ENCODE measurements around the gene AGAP1.

The AGAP1 gene

DNA sequence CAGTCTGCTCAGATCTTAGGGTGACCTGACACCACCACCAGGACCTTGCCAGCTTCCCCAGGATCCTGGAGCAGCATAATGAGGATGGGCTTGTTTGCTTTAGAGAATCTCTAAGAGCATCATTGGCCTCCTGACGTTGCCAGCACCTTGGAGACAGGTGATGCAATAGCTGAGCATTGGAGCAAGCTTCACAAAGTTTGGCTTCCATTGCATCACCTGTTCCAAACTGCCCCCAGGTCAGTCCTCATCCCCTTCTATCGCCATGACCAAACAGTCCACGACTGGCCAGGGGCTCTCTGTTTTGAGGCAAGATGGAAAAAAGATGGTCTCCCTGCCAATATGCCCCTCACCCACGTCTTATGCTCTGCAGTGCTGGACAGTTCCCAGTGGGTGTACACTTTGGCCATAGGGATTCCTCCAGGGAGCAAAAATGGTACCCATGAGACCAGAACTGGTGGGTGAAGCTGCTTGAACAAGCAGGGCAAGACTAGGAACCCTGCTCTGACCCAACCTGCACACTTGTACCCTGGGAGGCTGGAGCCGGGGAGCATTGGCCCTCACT lies 22.6 kb upstream of the AGAP1 start:
- no peaks in the 10 kb centered on the region for H3K4me1 Mint-ChIP-seq
- H3K36me3 Mint-ChIP-seq (ENCODE audit: low read depth) = no peaks in the 10 kb centered on the region
- no peak overlapping the region for H3K27ac Mint-ChIP-seq
- H3K27me3 Mint-ChIP-seq = peaks cover 6% of the 10 kb centered on the region
- peaks cover 15% of the 10 kb centered on the region for H3K9me3 Mint-ChIP-seq
- DNase-seq (no peak), ATAC-seq (no peak)
- H3K4me3 Mint-ChIP-seq = no peak overlapping the region

DNA sequence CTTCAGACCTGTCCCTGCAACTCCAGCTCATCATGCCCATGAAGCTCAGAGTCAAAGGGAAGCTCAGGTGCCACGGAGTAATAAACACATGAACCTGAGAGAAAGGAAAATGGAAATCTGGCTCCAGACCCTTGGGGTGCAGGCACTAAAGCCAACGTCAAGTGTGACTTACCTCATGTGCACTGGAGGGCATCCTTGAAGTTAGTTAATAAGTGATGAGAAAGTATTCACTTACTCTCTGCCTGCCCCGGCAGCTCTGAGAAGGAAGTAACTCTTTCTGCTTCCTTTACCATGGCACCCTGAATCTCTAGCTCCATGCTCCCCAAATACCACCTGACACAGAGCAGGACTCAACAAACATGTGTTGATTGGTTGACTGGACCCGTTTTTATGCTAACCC lies 21.4 kb upstream of the AGAP1 start:
- Mint-ChIP-seq H3K36me3 (ENCODE audit: low read depth) (no peaks in the 10 kb centered on the region), H3K27me3 (peaks cover 6% of the 10 kb centered on the region), H3K4me3 (no peak overlapping the region), H3K4me1 (no peaks in the 10 kb centered on the region), H3K27ac (no peak overlapping the region), H3K9me3 (peaks cover 15% of the 10 kb centered on the region)
- DNase-seq (no peak), ATAC-seq (no peak)

DNA sequence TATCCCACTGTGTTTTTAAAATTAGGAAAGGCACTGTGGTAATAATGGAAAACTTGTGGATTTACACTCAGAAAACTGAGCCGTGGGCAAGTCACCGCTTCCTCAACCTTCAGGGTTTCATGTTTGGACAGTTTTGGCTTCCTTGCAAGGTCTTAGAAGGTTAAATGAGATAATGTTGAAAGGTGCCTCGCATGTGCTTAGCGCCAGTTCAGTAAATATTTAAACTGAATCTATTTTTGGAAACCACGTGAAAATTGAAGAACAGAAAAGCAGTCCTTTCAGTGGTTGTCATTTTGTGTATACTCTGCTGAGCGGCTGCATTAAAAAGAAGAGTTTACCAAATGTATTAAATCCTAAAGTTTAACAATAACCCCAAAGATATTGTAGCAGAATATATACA lies 15.2 kb upstream of the AGAP1 start:
- Mint-ChIP-seq H3K4me3 (no peak overlapping the region), H3K36me3 (ENCODE audit: low read depth) (no peaks in the 10 kb centered on the region), H3K4me1 (no peaks in the 10 kb centered on the region), H3K27ac (no peak overlapping the region), H3K27me3 (peaks cover 6% of the 10 kb centered on the region), H3K9me3 (peaks cover 15% of the 10 kb centered on the region)
- DNase-seq (no peak), ATAC-seq (no peak)

DNA sequence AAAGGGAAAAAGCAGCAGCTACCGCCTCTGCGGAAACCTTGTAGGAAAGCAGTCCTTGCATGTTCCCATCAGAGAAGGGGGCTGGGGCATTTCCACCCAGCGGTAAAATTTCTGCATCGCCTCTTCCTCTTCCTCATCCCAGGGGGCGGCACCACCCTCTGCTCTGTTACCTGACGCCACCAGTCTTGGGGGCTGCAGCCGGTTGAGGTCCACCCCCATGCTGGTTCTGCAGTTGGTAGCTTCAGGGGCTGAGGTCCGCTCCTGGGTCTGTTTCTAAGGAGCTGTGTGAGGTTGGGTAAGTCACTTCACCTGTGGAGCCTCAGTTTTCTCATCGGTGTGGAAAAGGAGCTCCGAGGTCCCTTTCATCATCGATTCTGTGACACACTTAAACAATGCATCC lies 14.2 kb upstream of the AGAP1 start:
- no peak for ATAC-seq
- H3K36me3 Mint-ChIP-seq (ENCODE audit: low read depth) = no peaks in the 10 kb centered on the region
- no peak overlapping the region for H3K27ac Mint-ChIP-seq
- no peak for DNase-seq
- H3K27me3 Mint-ChIP-seq = peaks cover 6% of the 10 kb centered on the region
- H3K4me3 Mint-ChIP-seq = no peak overlapping the region
- H3K4me1 Mint-ChIP-seq = no peaks in the 10 kb centered on the region
- H3K9me3 Mint-ChIP-seq = peaks cover 15% of the 10 kb centered on the region

DNA sequence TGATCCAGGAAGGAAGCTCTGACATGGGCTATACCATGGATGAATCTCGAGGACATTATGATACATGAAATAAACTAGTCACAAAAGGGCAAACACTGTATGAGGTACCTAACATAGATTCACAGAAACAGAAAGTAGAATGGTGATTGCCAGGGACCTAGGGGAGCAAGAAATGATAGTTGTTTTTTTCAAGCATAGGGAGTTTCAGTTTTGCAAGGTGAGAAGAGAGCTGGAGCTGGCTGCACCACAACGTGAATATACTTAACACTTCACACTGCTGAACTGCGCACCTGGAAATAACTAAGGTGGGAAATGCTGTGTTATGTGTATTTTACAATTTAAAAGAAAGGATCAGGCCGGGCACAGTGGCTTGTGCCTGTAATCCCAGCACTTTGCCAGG lies 13.2 kb upstream of the AGAP1 start:
- peaks cover 10% of the 10 kb centered on the region for H3K9me3 Mint-ChIP-seq
- no peak overlapping the region for H3K4me3 Mint-ChIP-seq
- no peaks in the 10 kb centered on the region for H3K36me3 Mint-ChIP-seq (ENCODE audit: low read depth)
- H3K27me3 Mint-ChIP-seq = peaks cover 6% of the 10 kb centered on the region
- no peak overlapping the region for H3K27ac Mint-ChIP-seq
- ATAC-seq (no peak), DNase-seq (no peak)
- no peaks in the 10 kb centered on the region for H3K4me1 Mint-ChIP-seq

DNA sequence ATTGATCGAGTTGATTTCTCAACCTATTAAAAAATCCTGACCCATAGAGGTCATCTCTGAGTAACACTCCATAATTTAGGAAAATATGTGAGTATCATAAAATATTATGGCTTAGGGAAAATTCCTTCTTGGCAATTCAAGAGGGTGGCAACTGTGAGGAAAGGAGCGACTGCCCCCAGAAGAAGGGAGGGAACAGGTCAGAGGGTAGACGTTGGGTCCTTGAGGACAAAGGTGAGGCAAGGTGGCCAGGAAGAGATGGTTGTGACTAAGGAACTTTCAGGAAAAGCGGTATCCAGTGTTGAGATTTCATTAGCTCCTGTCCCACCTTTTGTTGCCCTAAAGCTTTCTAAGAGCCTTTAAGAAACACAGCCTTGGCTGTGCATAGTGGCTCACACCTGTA lies 10.5 kb upstream of the AGAP1 start:
- DNase-seq = no peak
- Mint-ChIP-seq H3K27ac (no peak overlapping the region), H3K4me3 (no peak overlapping the region), H3K4me1 (no peaks in the 10 kb centered on the region), H3K36me3 (ENCODE audit: low read depth) (no peaks in the 10 kb centered on the region), H3K9me3 (peaks cover 9% of the 10 kb centered on the region), H3K27me3 (peaks cover 4% of the 10 kb centered on the region)
- no peak for ATAC-seq

DNA sequence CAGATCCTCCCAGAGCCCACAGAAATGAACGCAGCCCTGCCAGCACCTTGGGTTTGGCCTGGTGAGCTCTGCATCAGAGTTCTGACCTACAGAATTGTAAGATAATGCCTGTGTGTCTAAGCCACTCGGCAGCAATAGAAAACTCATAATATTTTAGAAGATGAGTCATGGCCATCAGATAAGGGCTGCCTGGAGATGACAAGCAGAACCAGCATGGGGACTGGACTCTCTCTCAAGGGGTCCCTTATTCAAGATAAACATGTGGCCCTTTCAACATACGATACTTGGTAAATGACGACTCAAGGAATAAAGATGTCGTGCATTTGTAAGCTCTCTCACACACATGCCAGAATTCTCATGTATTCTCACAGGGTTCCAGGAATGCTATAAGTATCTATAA lies 8.5 kb upstream of the AGAP1 start:
- Mint-ChIP-seq H3K4me1 (no peaks in the 10 kb centered on the region), H3K36me3 (ENCODE audit: low read depth) (no peaks in the 10 kb centered on the region), H3K27ac (no peak overlapping the region), H3K27me3 (peaks cover 8% of the 10 kb centered on the region), H3K4me3 (no peak overlapping the region), H3K9me3 (peaks cover 9% of the 10 kb centered on the region)
- DNase-seq (no peak), ATAC-seq (no peak)

DNA sequence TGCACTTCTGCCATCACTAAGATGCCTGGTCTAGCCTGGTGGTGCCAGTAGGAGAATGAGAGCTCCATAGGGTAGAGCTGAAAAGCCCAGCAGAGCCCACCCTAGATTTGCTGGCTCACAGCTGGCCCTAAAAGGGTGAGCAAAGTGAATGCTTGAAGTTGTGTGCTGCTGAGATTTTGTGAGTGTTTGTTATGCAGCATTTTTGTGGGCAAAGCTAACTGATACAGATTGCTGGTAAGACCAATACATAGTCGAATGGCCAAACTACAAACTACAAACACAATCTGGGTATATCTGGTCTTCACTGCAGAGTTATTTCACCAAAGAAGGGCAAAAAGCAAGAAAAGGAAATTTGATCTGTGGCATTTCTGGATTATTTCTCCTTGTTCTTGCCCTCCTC lies 7.1 kb upstream of the AGAP1 start:
- H3K27me3 Mint-ChIP-seq = peaks cover 13% of the 10 kb centered on the region
- H3K4me1 Mint-ChIP-seq = no peaks in the 10 kb centered on the region
- H3K36me3 Mint-ChIP-seq (ENCODE audit: low read depth) = no peaks in the 10 kb centered on the region
- peaks cover 9% of the 10 kb centered on the region for H3K9me3 Mint-ChIP-seq
- ATAC-seq (no peak), DNase-seq (no peak)
- H3K27ac Mint-ChIP-seq = no peak overlapping the region
- H3K4me3 Mint-ChIP-seq = no peak overlapping the region

DNA sequence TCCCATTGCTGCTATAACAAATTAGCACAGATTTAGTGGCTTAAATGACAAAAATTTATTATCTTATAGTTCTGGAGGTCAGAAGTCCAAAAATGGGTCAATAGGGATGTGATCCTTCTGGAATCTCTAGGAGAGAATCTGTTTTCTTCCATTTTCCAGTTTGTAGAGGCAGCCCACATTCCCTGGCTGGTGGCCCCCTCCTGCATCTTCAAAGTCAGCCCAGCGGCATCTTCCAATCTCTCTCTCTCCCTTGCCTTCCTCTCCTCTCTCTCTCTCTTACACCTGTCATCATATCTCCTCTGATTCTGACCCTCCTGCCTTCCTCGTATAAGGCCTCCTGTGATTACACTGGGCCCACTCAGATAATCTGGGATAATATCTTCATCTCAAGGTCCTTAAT lies 3.9 kb upstream of the AGAP1 start:
- Mint-ChIP-seq H3K27ac (no peak overlapping the region), H3K4me3 (no peak overlapping the region), H3K9me3 (peaks cover 8% of the 10 kb centered on the region), H3K27me3 (peaks cover 30% of the 10 kb centered on the region), H3K36me3 (ENCODE audit: low read depth) (no peaks in the 10 kb centered on the region), H3K4me1 (peaks cover 4% of the 10 kb centered on the region)
- no peak for ATAC-seq
- DNase-seq = no peak

DNA sequence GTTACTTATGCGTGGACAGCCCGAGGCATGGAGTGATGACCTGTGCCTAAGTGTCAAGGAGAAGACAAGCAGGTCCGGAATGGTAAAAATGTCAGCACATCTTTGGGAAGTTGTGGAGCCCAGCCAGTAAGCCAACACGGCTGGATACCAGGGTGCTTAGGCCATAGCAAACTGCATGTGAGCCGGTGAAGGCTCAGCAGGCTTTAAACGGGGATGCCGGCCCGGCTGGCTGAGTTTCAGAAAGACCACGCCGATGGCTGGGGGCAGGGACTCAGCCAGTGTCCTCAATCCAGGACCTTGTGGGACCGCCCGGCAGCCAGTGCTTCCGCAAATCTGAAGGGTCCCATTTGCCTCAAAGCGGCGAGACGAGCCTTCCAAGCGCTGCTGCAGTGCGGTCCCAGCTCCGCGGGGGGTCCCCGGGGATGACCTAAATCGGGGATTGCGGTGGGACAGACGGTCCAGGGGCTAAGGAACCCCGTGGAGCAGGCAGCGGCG lies 946 bp upstream of the AGAP1 start:
- H3K27me3 Mint-ChIP-seq = peaks cover 55% of the 10 kb centered on the region
- H3K27ac Mint-ChIP-seq = no peak overlapping the region
- DNase-seq = no peak
- no peaks in the 10 kb centered on the region for H3K36me3 Mint-ChIP-seq (ENCODE audit: low read depth)
- no peak for ATAC-seq
- H3K4me1 Mint-ChIP-seq = peaks cover 4% of the 10 kb centered on the region
- H3K9me3 Mint-ChIP-seq = no peaks in the 10 kb centered on the region
- peak overlapping the region; percentile 71 for H3K4me3 Mint-ChIP-seq

DNA sequence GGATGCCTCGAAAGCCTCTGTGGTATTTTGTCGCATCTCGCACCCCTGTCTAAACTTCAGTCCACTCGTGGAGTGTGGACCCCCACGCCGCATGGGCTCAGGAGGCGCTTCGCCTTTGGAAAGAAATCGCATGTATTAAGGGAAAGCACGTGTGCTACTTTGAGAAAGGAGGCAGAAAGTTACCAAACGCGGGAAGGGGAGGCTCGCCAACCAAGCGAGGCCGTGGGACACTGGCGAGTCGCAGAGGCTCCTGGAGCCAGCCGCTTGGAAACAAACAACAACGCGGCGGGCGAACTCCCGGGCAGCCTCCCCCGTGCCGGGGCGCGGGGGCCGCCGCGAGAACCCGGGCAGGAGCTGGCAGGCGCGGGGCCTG lies 455 bp upstream of the AGAP1 start:
- ATAC-seq (no peak), DNase-seq (no peak)
- Mint-ChIP-seq H3K36me3 (ENCODE audit: low read depth) (no peaks in the 10 kb centered on the region), H3K9me3 (no peaks in the 10 kb centered on the region), H3K27ac (no peak overlapping the region), H3K27me3 (peaks cover 58% of the 10 kb centered on the region), H3K4me3 (peak overlapping the region; percentile 71), H3K4me1 (peaks cover 4% of the 10 kb centered on the region)

DNA sequence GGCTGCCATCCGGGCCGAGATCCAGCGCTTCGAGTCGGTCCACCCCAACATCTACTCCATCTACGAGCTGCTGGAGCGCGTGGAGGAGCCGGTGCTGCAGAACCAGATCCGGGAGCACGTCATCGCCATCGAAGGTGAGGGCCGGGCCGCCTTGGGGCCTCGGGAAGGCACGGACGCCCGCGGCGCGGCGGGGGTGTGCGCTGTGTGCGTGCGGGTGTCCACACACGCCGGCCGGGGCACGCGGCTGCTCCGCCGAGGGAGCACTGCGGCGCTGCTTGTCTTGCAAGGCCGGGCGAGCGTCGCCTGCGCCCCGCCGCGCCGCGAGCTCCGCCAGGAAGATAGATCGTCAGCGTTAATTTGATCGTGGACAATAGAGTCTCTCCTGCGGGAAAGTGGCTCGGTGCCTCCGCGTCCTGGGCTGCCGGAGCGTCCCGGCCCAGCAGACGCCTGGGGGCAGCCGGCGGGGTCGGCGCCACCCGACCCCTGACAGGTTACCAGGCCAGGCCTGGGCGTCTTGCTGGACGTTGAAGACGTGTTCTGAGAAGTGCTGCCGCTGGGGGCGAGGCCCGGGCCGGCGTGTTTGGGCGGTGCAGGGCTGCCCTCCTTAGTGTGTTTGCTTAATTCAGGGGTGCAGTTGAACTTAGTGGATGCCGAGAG lies 1.0 kb downstream of the AGAP1 start:
- H3K27me3 Mint-ChIP-seq = peaks cover 70% of the 10 kb centered on the region
- peak overlapping the region; percentile 46 for H3K4me3 Mint-ChIP-seq
- no peaks in the 10 kb centered on the region for H3K9me3 Mint-ChIP-seq

DNA sequence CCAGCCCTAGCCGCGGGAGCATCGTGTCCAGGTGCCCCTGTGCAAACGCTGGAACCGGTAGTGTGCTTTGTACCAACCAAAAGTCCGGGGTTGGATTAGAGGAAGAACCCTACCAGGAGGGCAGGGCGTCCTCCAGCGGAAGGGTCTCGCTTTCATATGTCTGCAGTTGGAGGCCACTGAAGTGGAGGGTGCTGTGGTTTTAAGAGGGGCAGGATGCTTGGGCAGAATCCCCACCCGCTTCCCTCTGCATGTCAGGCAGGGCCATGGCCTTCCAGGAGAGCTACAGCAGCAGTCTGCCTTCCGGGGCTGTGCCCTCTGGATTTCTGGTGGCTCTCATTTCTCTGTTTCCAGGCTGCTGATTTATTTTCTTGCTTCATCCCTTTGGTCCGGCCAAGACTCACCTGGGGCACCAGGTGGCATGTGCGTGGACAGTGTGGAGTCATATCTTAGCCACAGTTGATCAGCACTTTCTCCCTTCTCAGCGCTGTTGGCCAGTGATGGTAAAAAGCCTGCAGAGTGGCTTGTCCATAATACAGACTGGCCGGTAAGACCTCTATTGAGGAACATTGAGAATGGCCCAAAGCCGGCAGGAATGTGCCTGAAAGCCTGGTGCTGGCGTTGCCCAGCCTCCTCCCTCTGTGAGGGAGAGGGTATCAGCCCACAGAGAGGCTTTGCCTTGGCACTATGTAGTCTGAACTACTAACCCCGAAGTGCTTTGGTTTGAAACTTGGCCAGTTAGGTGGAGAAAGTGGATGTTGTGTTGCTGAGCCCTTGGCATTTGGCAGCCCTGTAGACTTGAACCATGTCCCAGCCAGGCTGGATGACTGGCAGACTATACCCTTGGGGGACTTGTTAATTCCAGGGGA lies 1.8 kb downstream of the AGAP1 start:
- H3K27me3 Mint-ChIP-seq = peaks cover 69% of the 10 kb centered on the region
- ATAC-seq (no peak), DNase-seq (no peak)
- no peak overlapping the region for H3K27ac Mint-ChIP-seq
- no peaks in the 10 kb centered on the region for H3K36me3 Mint-ChIP-seq (ENCODE audit: low read depth)
- peaks cover 4% of the 10 kb centered on the region for H3K4me1 Mint-ChIP-seq
- peak overlapping the region; percentile 36 for H3K4me3 Mint-ChIP-seq
- H3K9me3 Mint-ChIP-seq = no peaks in the 10 kb centered on the region

More for the DNA sequence above, 1.0 kb downstream of the AGAP1 start:
- DNase-seq = no peak
- ATAC-seq = peak; percentile 29
- H3K4me1 Mint-ChIP-seq = peaks cover 4% of the 10 kb centered on the region
- H3K27ac Mint-ChIP-seq = no peak overlapping the region
- H3K36me3 Mint-ChIP-seq (ENCODE audit: low read depth) = no peaks in the 10 kb centered on the region

DNA sequence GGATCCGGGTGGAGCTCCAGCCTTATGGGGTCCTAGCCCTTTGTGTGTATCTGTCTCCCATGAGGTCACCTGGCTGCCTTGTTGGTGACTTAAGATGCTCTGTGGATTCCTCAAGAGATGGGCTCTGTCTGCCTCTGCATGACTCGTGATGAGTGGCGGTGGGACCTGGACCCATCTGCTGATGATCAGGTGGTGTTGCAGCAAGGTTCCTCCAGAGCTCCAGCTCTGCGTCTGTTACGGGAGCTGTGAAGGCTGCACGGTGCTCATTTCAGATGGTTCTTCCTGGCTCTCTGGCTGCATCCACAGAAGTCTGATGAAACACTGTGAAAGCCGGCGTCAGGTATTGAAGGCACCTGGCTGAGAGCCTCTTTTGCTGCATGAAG lies 2.4 kb downstream of the AGAP1 start:
- no peak overlapping the region for H3K4me3 Mint-ChIP-seq
- no peak for ATAC-seq
- no peak for DNase-seq
- no peaks in the 10 kb centered on the region for H3K9me3 Mint-ChIP-seq
- no peaks in the 10 kb centered on the region for H3K36me3 Mint-ChIP-seq (ENCODE audit: low read depth)
- H3K4me1 Mint-ChIP-seq = peaks cover 6% of the 10 kb centered on the region
- peaks cover 68% of the 10 kb centered on the region for H3K27me3 Mint-ChIP-seq
- no peak overlapping the region for H3K27ac Mint-ChIP-seq

DNA sequence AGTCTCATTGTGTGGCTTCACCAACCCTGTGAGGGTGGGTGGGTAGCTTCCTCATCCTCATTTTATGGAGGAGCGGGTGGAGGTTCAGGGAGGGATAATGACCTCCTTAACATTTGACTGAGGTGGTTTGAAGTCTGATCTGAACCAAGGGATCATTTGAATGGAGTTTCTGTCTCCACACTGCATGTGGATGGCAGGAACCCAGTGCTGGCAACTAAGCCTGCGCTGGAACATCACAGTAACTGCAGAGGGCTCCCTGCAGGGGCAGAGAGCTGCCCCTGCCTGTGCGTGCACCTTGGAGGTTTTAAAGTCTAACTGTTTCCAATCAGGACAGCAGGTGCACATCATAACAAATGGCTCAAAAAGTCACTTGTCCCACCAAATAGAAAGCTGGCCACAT lies 3.3 kb downstream of the AGAP1 start:
- H3K27ac Mint-ChIP-seq = no peak overlapping the region
- H3K4me3 Mint-ChIP-seq = no peak overlapping the region
- no peaks in the 10 kb centered on the region for H3K9me3 Mint-ChIP-seq
- no peaks in the 10 kb centered on the region for H3K36me3 Mint-ChIP-seq (ENCODE audit: low read depth)
- no peak for ATAC-seq
- H3K4me1 Mint-ChIP-seq = peaks cover 12% of the 10 kb centered on the region
- no peak for DNase-seq
- peaks cover 67% of the 10 kb centered on the region for H3K27me3 Mint-ChIP-seq
